ENCODE data around the gene SLCO4A1.

DNA sequence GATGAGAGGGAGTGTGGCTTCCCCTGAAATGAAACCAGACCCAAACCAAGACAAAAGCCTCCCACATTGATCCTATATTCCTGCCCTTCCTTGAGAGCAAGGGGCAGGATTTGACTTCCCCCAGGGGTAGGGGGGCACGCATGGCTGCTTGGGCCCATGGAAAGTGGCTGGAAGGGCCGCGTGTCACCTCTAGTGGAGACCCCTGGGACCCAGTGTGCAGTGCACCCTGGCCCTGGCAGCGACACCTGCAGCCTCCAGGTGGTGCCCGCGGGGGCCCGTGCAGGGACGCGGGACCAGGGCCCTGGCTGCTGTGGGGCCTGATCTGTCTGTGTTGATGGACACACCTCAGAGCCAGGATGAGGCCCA, 18.0 kb upstream of the SLCO4A1 start:
- no peak for TF ChIP-seq EP300 (IDR thresholded peaks at IDR 0.05)
- TF ChIP-seq, protein P1, sequence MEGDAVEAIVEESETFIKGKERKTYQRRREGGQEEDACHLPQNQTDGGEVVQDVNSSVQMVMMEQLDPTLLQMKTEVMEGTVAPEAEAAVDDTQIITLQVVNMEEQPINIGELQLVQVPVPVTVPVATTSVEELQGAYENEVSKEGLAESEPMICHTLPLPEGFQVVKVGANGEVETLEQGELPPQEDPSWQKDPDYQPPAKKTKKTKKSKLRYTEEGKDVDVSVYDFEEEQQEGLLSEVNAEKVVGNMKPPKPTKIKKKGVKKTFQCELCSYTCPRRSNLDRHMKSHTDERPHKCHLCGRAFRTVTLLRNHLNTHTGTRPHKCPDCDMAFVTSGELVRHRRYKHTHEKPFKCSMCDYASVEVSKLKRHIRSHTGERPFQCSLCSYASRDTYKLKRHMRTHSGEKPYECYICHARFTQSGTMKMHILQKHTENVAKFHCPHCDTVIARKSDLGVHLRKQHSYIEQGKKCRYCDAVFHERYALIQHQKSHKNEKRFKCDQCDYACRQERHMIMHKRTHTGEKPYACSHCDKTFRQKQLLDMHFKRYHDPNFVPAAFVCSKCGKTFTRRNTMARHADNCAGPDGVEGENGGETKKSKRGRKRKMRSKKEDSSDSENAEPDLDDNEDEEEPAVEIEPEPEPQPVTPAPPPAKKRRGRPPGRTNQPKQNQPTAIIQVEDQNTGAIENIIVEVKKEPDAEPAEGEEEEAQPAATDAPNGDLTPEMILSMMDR (IDR thresholded peaks at IDR 0.05) = peak in 1 of 5 experiments; percentile 18
- no peak for TF ChIP-seq POLR2A (IDR thresholded peaks at IDR 0.05)
